Pulmonary artery endothelial cell (primary cell): Measurements from ENCODE around the gene SCG2. TPM values are rescaled to one million over a fixed set of nuclear protein-coding genes. Genes with fewer than 3 reads are reported as not detected.

Experiments used
- DNase-seq: peaks from one replicate; pipeline ENCODE4 v3.0.0-alpha.2; 2011; ENCODE audit warnings: low read depth, low spot score
- total RNA-seq: library from RNA; depleted of rRNA; stranded (reverse); fragments of >200 nt; gene quantifications from 2 replicates; pipeline ENCODE4 v1.2.3, GENCODE V29; 2014

The SCG2 gene
- total RNA-seq, 1 donor from 2014 or later, result not detected

DNA sequence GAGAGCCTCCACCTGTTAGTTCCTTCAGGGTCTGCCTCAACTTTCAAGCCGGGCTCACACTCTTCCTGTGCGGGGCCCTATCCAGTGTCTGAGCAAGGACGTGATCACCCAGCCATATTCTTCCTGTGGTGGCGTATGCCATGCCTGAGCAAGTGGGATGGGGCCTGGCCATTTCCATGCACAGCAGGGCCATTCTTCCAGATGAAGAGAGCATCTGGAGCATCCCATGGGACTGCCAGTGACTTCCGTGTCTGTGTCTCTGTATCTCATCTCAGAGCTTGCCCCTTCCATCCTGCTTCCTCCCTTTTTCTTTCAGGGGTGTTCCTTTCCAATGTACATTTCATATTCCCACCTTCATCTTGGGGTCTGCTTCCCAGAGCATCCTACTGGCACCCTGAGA lies 20.2 kb downstream of the SCG2 start:
- DNase-seq, result no peak

DNA sequence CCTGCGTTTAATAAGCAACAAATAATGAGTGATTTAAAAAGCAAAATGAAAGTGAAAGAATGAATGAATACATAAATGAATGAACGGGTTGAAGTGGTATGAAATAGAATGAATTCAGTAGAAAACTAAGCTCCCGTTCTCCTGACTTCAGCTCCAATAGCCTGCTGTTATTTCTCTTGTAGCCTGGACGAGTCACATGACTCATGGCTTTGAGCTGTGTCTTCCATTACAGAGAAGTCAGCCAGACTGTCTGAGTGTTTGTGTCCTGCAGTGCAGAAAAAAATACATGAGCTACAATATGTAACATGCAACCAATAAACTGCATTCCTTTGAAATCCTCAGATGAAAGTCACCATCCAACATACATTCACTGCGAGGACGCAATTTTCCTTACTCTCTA lies 21.2 kb downstream of the SCG2 start:
- no peak for DNase-seq

DNA sequence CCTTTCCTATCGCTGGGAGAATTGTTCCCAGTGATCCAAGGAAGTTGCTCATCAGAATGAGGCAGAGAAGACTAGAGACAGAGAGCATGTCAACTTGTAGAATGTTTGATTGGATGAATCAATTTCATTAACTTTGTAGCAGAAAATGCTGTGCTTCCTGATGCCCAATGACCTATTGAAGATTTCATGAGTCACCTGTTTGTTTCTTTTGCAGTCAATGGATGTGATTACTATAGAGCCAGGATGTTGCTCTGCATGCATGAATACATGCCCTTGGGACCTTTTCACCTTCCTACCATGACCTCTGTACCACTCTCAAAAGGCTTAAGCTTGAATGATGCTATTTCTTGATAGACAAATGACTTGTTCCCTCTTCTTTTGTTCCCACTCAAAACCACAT lies 23.3 kb downstream of the SCG2 start:
- no peak for DNase-seq

GRCh38 chr2:223576873-223577272 lies 25.3 kb downstream of the SCG2 start:
- DNase-seq, result no peak

GRCh38 chr2:223570784-223571183 lies 31.4 kb downstream of the SCG2 start:
- no peak for DNase-seq

DNA sequence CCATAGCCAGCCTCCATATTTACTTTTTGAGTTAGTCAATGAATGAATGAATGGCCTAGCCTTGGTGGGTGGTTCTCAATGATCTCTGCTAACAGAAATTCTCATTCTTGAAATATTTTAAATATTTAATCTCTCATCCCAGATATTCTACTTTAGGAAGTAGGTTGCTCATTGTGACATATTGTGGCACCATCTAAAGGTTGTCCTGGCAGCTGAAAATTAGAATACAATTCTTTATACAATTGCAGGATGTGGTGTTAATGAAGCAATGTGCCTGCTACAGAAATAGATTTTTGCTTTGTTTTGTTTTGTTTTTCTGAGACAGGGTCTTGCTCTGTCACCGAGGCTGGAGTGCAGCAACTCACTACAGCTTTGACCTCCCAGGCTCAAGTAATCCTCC lies 35.8 kb downstream of the SCG2 start:
- no peak for DNase-seq

DNA sequence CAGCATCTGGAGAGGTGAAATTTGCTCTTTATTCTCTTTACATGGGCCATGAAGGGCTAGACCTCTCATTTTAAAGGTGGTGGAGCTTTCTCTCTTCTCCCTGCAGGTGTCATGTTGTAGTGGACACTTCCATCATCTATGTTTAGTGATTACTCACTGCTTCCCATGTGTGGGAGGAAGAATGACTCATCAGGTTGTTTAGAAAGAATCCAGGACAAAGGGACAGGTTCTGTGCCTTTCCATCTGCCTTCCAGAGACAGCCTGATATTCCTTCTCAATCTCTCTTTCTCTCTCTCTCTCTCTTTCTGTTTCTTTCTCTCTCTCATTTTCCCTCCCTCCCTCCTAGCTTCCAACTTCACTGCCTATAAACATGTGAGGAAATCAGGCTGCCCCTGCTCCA lies 38.7 kb downstream of the SCG2 start:
- peak; percentile 24 for DNase-seq

- no peak for DNase-seq
Measured at GRCh38 chr2:223562078-223562477, 40.1 kb downstream of the SCG2 start.

DNA sequence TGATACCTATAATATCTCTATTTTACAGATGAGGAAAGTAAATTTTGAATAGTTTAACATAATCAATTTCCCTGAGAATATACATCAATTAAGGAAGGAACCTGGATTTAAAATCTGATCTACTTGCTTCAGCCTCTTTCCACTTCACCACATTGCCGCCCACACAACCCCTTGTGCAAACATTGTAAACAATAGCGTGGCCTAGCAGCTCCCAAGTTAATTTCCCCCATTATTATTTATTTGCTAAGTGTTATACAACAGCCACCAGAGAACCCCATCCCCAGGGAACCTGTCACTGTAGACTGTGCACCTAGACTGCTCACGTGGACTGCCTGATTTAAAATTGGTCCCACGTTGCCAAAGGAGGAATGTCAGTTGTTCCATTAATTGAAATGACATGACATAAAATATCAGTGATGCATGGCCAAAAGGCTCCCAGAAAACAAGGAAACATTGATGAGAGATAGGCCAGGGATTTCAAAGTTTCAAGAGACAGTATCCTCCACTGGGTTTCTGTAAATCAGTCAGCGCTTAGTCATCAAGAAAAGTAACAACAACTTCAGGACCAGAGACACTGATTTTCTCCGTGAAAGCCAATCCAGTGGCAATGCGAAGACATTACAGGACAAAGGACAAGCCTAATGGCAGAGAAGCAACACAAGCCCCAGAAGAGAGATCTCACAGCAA lies 41.3 kb downstream of the SCG2 start:
- DNase-seq, result no peak

- no peak for DNase-seq
Measured at GRCh38 chr2:223558970-223559369, 43.2 kb downstream of the SCG2 start.

DNA sequence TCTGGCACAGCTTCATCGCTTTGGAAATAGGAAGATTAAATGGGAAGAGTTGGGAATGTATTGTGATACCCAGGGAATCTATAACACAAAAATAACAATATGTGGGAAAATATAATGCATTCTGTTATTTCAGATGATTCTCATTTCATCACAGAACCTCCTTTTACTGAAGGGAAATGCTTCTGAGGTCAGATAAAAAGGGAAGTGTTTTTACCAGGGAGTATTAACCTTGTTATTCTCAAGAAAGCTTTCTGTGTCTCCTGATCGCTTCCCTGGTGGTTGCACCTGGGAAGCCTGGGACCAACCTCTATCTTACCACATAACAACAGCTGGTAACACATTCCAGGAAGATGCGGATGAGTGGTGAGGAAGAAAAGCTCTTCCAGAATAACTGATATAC lies 47.2 kb downstream of the SCG2 start:
- no peak for DNase-seq

GRCh38 chr2:223549215-223549614 lies 52.9 kb downstream of the SCG2 start:
- peak; percentile 86 for DNase-seq

- DNase-seq, result no peak
Measured at GRCh38 chr2:223548194-223548593, 54.0 kb downstream of the SCG2 start.

Other genes with a start within 250 kb of the SCG2 start
- gene AP1S3, start 235.2 kb upstream of the SCG2 start, total RNA-seq, result 3.4 and 7.2 TPM in 2 replicates